Osteoblast (primary cell): ENCODE results near the gene C19orf85. TPM values are rescaled to one million over a fixed set of nuclear protein-coding genes. Genes with fewer than 3 reads are reported as not detected.

Source experiments
- DNase-seq: peaks from one replicate; pipeline ENCODE4 v3.0.0; 2011; ENCODE audit warnings: low spot score, mixed read lengths; ENCODE audit not compliant: insufficient read length; ENCODE audit errors: missing footprints
- H2AFZ ChIP-seq: 2 replicates; pipeline ENCODE4 v1.6.0; 2011; ENCODE audit warnings: mild to moderate bottlenecking, low read length
- H3K27ac ChIP-seq: 2 replicates; pipeline ENCODE4 v1.5.1; 2011; ENCODE audit warnings: mild to moderate bottlenecking, low read depth, low read length, moderate library complexity
- H3K27me3 ChIP-seq: 2 replicates; pipeline ENCODE4 v1.6.0; 2012; ENCODE audit warnings: mild to moderate bottlenecking, control low read depth, inconsistent platforms, low read length, moderate library complexity; ENCODE audit not compliant: insufficient read depth
- H3K36me3 ChIP-seq: 2 replicates; pipeline ENCODE4 v1.5.1; 2011; ENCODE audit warnings: mild to moderate bottlenecking, low read length, control low read depth, moderate library complexity; ENCODE audit not compliant: insufficient read depth
- H3K4me1 ChIP-seq: 2 replicates; pipeline ENCODE4 v1.5.1; 2011; ENCODE audit warnings: mild to moderate bottlenecking, low read length, control low read depth, moderate library complexity; ENCODE audit not compliant: insufficient read depth
- H3K4me2 ChIP-seq: 2 replicates; pipeline ENCODE4 v1.6.0; 2011; ENCODE audit warnings: mild to moderate bottlenecking, low read length; ENCODE audit not compliant: insufficient read depth
- H3K4me3 ChIP-seq: fragments of 200-600 bp; sonication (generic); 3 replicates; pipeline ENCODE4 v1.5.1; 2012; ENCODE audit warnings: mild to moderate bottlenecking, low read length, inconsistent platforms; ENCODE audit not compliant: insufficient read depth
- H3K79me2 ChIP-seq: 2 replicates; pipeline ENCODE4 v1.6.0; 2012; ENCODE audit warnings: mild to moderate bottlenecking, low read length, control low read depth, inconsistent platforms; ENCODE audit not compliant: insufficient read depth
- H3K9me3 ChIP-seq: 2 replicates; pipeline ENCODE4 v1.5.1; 2011; ENCODE audit warnings: low read depth, low read length, control low read depth
- H4K20me1 ChIP-seq: 2 replicates; pipeline ENCODE4 v1.6.0; 2012; ENCODE audit warnings: mild to moderate bottlenecking, low read length, control low read depth; ENCODE audit not compliant: insufficient read depth
- total RNA-seq: library from RNA; depleted of rRNA; stranded (reverse); fragments of >200 nt; gene quantifications from 2 replicates; pipeline ENCODE4 v1.2.3, GENCODE V29; 2012
- TF ChIP-seq, protein P1 (sequence below): IDR thresholded peaks from 2 replicates; pipeline ENCODE4 v1.5.1; 2011; ENCODE audit warnings: mild to moderate bottlenecking, low read depth, low read length, moderate library complexity; ENCODE audit errors: extremely low read depth

Gene C19orf85
- total RNA-seq, 1 donor: not detected

DNA sequence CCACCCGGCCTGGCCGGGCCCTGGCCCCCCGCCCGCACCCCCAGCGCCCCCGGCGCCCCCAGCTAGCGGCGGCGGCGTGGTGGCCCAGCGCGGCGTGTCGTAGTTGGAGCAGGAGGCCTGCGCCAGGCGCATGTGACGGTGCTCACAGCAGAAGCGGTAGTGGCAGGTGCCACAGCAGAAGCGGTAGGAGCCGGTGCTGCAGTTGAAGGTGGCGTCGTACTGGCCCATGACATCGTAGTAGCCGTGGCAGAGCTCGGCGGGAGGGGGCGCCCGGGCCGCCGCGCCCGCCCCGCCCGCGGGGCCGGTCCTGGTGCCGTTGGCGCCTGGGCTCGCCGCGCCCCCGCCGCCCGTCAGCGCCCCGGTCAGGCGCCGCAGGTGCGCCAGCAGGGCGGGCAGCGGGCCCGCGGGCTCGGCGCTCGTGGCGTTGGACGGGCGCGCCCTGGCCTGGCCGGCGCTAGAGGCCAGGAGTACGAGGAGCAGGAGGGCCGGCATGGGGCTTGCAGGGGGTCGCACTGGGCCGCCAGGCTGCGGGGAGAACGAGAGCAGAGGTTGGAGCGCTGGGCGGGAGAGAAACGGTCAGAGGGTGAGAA is 22.1 kb downstream of the C19orf85 start:
- Histone ChIP-seq H3K4me2 (no peak overlapping the region), H3K27me3 (peaks cover 60% of the 10 kb centered on the region), H3K4me1 (no peaks in the 10 kb centered on the region), H3K36me3 (no peaks in the 10 kb centered on the region), H3K4me3 (no peak overlapping the region), H3K27ac (no peak overlapping the region), H3K9me3 (no peaks in the 10 kb centered on the region), H2AFZ (no peak overlapping the region), H4K20me1 (no peaks in the 10 kb centered on the region), H3K79me2 (no peaks in the 10 kb centered on the region)
- DNase-seq: peak; percentile 72
- TF ChIP-seq, protein P1, sequence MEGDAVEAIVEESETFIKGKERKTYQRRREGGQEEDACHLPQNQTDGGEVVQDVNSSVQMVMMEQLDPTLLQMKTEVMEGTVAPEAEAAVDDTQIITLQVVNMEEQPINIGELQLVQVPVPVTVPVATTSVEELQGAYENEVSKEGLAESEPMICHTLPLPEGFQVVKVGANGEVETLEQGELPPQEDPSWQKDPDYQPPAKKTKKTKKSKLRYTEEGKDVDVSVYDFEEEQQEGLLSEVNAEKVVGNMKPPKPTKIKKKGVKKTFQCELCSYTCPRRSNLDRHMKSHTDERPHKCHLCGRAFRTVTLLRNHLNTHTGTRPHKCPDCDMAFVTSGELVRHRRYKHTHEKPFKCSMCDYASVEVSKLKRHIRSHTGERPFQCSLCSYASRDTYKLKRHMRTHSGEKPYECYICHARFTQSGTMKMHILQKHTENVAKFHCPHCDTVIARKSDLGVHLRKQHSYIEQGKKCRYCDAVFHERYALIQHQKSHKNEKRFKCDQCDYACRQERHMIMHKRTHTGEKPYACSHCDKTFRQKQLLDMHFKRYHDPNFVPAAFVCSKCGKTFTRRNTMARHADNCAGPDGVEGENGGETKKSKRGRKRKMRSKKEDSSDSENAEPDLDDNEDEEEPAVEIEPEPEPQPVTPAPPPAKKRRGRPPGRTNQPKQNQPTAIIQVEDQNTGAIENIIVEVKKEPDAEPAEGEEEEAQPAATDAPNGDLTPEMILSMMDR: no peak

DNA sequence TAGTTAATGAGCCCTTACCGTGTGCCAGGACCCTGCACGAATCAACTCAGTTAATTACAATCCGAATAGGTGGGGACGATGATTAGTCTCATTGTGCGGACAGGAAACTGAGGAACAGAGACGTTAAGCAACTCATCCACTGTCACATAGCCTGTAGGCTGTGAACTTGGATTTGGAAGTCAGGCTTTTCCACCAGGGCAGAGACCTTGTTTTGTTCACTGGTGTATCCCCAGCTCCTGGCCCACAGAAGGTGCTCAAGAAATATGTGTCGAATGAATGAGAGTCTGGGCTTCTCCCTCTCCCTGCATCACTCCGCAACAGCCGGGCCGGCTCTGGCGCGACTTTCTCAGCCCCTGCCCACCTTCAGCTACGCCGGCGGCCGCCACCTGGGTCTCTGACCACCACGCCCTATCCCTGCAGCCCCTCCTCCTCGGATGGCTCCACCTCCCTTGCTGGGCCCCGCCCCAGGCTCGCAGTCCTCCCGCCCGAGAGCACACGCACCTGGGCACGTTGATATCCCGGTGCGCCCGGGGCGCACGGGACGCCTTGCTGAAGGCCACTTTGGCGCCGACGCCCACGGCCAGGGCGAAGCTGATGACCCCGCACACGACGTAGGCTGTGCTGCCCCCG is 22.7 kb downstream of the C19orf85 start:
- H3K4me2 ChIP-seq: no peak overlapping the region
- H4K20me1 ChIP-seq: no peaks in the 10 kb centered on the region
- H2AFZ ChIP-seq: no peak overlapping the region
- H3K9me3 ChIP-seq: no peaks in the 10 kb centered on the region
- TF ChIP-seq, protein P1: no peak
- H3K27ac ChIP-seq: no peak overlapping the region
- no peak overlapping the region for H3K4me3 ChIP-seq
- H3K36me3 ChIP-seq: no peaks in the 10 kb centered on the region
- H3K27me3 ChIP-seq: peaks cover 56% of the 10 kb centered on the region
- peak; percentile 73 for DNase-seq
- no peaks in the 10 kb centered on the region for H3K4me1 ChIP-seq
- no peaks in the 10 kb centered on the region for H3K79me2 ChIP-seq

DNA sequence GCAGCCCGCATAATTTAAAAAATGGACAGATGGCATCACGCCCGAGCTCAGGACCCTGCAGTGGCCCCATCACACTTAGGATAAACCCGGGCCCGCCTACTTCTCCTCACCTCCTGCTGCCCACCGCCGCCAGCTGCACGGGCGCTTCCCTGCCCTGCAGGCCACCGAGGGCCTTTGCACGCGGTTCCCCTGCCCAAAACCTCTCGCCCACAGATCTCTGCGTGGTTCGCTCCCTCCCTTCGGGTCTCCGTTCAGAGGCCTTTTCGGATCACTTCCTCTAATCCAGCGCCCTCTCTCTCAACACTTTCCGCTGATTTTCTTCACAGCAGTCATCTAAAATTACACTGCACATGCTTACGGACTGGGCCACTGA is 23.2 kb downstream of the C19orf85 start:
- TF ChIP-seq, protein P1: no peak
- Histone ChIP-seq H3K4me1 (no peaks in the 10 kb centered on the region), H3K4me3 (no peak overlapping the region), H2AFZ (no peak overlapping the region), H3K9me3 (no peaks in the 10 kb centered on the region), H4K20me1 (no peaks in the 10 kb centered on the region), H3K27ac (no peak overlapping the region), H3K27me3 (peaks cover 56% of the 10 kb centered on the region), H3K79me2 (no peaks in the 10 kb centered on the region), H3K36me3 (no peaks in the 10 kb centered on the region), H3K4me2 (no peak overlapping the region)
- DNase-seq: peak; percentile 73

DNA sequence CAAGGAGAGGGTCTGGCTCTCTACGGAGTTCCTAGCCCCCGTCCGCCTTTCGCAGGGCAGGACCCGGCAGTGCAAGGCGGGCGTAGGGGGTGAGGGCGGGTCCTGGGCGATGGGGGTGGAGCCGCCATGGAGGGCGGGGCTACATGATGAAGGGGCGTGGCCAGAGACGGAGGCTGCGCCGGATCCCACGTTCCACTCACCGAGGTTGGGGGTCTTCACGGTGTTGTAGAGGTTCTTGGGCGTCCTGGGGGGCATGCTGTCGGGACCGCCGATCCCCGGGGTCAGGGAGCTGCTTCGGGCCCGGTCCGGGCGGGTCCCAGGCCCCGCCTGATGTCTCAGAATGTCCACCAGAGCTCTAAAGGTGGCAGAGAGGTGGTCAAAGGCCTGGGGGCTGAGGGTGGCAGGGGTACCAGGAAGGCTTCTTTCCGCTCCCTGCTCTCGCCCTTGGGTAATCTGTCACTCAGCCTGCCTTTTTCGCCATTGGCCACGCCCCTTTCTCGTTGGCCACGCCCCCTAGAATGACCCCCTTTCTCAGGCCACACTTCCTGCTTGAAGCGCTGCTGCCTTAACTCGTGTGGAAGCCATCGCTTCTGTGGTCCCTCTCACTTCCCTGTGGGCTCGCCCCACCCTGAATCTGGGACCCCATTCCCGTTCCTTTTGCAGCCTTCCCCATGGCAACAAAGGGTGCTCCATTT is 24.0 kb downstream of the C19orf85 start:
- Histone ChIP-seq H4K20me1 (no peaks in the 10 kb centered on the region), H3K4me3 (no peak overlapping the region), H3K27me3 (peaks cover 52% of the 10 kb centered on the region), H3K9me3 (no peaks in the 10 kb centered on the region), H2AFZ (no peak overlapping the region), H3K4me1 (no peaks in the 10 kb centered on the region), H3K4me2 (no peak overlapping the region), H3K27ac (no peak overlapping the region), H3K36me3 (no peaks in the 10 kb centered on the region), H3K79me2 (no peaks in the 10 kb centered on the region)
- DNase-seq: peak; percentile 92
- TF ChIP-seq, protein P1: no peak
